GM06990 (cell line): ENCODE data around the gene INS.
A peak's percentile ranks its signal among the peaks of the same experiment; 100 is the strongest.

Experiments used
- DNase-seq: peaks from one replicate; pipeline ENCODE4 v3.0.0-alpha.2; 2011; ENCODE audit not compliant: insufficient read length; ENCODE audit errors: extremely low read depth
- H3K27me3 ChIP-seq: replicated peaks from 2 replicates; pipeline ENCODE4 v1.6.0; 2011; ENCODE audit warnings: low read length; ENCODE audit not compliant: control insufficient read depth, insufficient read depth
- H3K36me3 ChIP-seq: 2 replicates; pipeline ENCODE4 v1.5.1; 2011; ENCODE audit warnings: low read length; ENCODE audit not compliant: control insufficient read depth, insufficient read depth
- H3K4me3 ChIP-seq: replicated peaks from 2 replicates; pipeline ENCODE4 v1.5.1; 2011; ENCODE audit warnings: low read depth, mild to moderate bottlenecking, control low read depth, low read length
- TF ChIP-seq, protein P1 (sequence below): IDR thresholded peaks from 2 replicates; pipeline ENCODE4 v1.5.1; 2011; ENCODE audit warnings: low read length, control low read depth, mild to moderate bottlenecking, inconsistent platforms; ENCODE audit not compliant: insufficient read depth, poor library complexity, severe bottlenecking

Gene INS

DNA sequence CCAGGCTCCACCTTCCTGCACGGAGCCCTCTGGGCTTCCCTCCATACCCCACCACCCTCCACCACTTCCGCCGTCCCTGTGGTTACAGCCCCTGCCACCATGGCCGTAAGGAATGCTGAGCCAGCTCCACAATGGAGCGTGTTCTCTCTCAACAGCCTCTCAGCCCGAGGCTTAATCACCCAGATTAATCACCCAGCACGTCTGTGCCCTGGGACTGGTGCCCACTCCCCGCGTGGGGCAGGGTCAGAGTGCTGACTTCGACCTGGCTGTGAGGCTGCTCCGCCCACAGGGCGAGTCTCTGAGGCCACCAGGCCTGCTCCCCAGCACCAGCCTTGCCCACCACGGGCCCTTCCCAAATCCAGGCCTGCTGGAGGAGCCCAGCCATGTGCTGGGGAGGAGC lies 14.7 kb upstream of the INS start:
- Histone ChIP-seq H3K4me3 (no peak overlapping the region), H3K36me3 (no peaks in the 10 kb centered on the region), H3K27me3 (no peaks in the 10 kb centered on the region)
- TF ChIP-seq, protein P1, sequence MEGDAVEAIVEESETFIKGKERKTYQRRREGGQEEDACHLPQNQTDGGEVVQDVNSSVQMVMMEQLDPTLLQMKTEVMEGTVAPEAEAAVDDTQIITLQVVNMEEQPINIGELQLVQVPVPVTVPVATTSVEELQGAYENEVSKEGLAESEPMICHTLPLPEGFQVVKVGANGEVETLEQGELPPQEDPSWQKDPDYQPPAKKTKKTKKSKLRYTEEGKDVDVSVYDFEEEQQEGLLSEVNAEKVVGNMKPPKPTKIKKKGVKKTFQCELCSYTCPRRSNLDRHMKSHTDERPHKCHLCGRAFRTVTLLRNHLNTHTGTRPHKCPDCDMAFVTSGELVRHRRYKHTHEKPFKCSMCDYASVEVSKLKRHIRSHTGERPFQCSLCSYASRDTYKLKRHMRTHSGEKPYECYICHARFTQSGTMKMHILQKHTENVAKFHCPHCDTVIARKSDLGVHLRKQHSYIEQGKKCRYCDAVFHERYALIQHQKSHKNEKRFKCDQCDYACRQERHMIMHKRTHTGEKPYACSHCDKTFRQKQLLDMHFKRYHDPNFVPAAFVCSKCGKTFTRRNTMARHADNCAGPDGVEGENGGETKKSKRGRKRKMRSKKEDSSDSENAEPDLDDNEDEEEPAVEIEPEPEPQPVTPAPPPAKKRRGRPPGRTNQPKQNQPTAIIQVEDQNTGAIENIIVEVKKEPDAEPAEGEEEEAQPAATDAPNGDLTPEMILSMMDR: no peak
- no peak for DNase-seq

DNA sequence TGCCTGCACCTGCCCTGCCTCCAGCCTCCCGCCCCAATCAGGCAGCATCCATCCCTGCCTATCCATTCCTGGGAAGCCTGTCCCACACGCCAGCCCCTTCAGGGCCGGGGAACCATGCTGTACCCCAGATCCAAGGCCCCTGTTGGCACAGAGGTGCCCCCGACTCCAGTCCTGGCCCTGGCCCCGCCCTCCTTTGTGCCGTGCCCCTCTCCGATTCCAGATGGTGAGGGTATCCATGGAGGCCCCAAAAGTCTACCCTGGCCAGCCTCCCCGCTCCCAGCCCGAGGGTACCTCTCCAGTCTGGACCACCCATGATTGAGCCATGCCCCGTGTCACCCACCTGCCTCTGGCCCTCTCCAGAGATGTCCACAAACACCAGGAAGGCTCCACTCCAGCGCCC lies 13.4 kb upstream of the INS start:
- Histone ChIP-seq H3K27me3 (no peaks in the 10 kb centered on the region), H3K4me3 (no peak overlapping the region), H3K36me3 (no peaks in the 10 kb centered on the region)
- TF ChIP-seq, protein P1: no peak
- no peak for DNase-seq

GRCh38 chr11:2173761-2174160 lies 12.8 kb upstream of the INS start:
- H3K27me3 ChIP-seq: no peaks in the 10 kb centered on the region
- DNase-seq: no peak
- TF ChIP-seq, protein P1: no peak
- H3K36me3 ChIP-seq: no peaks in the 10 kb centered on the region
- H3K4me3 ChIP-seq: no peak overlapping the region

DNA sequence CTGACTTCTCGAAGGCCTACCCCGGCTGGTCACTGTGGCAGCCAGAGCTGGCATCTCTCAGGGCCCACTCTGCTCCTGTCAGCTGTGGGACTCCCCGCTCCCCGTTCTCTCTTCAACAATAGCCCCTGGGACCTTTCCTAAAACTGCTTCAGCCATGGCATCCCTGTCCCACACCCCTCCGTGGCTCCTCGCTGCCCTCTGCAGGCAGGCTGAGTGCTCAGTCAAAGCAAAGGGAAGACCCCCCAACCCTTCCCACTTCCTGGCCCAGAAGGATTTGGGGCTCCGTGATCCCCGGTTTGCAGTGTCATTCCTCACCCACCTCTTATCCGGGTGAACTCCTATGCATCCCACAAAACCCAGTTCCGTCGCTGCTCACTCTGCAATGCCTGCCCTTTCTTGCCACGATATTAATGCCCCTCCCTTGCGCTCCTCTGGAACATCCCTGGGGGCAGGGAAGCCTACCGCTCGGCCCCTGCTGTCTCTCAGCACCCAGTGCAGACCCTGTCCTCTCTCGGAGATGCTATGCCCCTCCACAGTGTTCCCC lies 12.2 kb upstream of the INS start:
- H3K36me3 ChIP-seq: no peaks in the 10 kb centered on the region
- no peak overlapping the region for H3K4me3 ChIP-seq
- TF ChIP-seq, protein P1: peak; percentile 31
- no peaks in the 10 kb centered on the region for H3K27me3 ChIP-seq
- DNase-seq: no peak

GRCh38 chr11:2172676-2173075 lies 11.7 kb upstream of the INS start:
- H3K4me3 ChIP-seq: no peak overlapping the region
- no peak for DNase-seq
- no peaks in the 10 kb centered on the region for H3K27me3 ChIP-seq
- no peaks in the 10 kb centered on the region for H3K36me3 ChIP-seq
- TF ChIP-seq, protein P1: no peak

DNA sequence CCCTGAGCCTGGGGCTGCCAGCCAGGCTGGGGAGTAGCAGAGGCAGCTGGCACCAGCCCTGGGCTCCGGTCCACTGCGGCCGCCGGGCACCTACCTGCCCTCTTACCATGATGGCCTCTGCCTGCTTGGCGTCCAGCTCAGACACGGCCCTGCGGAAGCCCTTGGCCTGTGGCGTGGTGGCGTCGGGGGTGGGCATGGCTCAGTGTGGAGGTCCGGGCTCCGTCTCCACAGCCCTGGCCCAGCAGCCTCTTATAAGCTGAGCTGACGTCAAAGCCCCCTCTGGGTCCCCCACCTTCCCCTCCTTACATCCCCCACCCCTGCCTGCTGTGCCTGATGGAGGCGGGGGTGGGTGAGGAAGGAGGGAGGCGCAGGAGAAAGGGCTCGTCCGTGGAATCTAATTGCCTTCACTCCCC lies 10.6 kb upstream of the INS start, which contains the start of gene TH:
TSS of gene TH (minus strand) at position 225 of the 413 bp plus-strand sequence. CDS start at position 196, 29 bp downstream.
- Histone ChIP-seq H3K27me3 (no peaks in the 10 kb centered on the region), H3K36me3 (no peaks in the 10 kb centered on the region), H3K4me3 (no peak within 1 kb of the TSS)
- TF ChIP-seq, protein P1: no peak
- DNase-seq: no peak
